ENCODE results near the gene NUBPL.
"Not testable (repeated sequence)": the region's sequence is repeated elsewhere in the genome, so short reads cannot be mapped to it uniquely, and the experiment has no call there.

Gene NUBPL

DNA sequence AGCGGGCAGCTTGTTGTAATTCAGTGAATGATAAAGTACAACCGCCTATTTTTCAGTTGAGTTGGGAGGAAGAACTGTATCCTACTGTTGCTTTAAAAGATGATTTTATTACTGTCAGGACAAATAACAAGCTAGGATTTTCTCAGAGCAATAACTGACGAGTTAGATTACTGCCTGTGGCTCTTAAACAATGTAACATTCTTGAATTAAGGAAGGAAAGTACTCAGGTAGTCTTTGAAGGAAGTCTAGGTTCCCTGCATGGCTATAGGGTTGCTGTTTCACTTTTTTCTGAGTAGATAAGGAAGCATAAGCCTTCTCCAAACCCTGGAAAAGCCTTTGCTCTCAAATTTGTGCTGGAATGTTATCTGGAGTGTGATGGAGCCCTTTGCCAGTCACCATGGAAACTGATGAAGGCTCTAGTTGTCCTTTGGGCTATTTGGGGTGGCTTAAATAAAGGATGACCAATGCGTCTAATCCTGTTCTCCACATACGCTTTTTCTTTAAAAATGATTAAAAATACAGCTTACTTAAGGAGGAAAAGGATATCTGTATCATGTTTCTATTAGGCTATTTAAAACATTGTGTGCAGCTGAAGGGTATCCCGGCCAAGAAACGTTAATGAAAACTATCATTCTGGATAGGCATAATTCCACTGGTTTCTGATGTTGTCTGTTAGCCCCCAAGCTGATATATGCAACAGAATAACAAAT, 17.7 kb downstream of the NUBPL start:
- no peak for DNase-seq

DNA sequence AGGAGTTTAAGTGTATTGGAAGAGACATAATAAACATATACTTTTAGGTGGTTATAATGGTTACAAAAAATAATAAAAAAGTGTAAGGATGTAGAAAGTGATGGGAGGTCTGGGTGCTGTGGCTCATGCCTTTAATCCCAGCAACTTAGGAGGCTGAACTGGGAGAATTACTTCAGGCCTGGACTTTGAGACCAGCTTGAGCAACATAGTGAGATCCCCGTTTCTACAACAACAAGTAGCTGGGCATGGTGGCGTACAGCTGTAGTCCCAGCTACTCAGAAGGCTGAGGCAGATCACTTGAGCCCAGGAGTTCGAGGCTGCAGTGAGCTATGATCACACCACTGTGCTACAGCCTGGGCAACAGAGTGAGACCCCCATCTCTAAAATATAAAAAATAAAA, 19.0 kb downstream of the NUBPL start:
- no peak for DNase-seq

- DNase-seq: no peak
Measured at GRCh38 chr14:31582286-31582691, 21.1 kb downstream of the NUBPL start.

GRCh38 chr14:31582836-31583452, 21.7 kb downstream of the NUBPL start:
- DNase-seq: no peak

GRCh38 chr14:31590206-31590605, 29.0 kb downstream of the NUBPL start:
- no peak for DNase-seq

DNA sequence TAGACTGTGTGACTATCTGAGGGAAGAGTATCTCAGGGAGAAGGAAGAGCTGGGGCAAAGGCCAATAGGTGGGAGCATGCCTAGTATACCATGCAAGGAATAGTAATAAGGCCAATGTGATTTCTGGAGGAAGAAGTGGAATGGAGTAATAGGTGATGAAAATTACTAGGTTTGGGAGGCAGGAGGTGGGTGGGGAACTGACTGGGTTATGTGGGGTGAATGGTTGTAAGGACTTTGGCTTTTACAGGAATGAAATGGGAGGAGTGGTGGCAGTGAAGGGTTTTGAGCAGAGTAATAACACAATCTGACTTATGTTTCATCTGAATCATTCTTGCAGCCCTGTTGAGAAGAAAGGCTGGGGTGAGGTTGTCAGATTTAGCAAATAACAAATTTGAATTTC, 30.9 kb downstream of the NUBPL start:
- DNase-seq: no peak

GRCh38 chr14:31592631-31593030, 31.4 kb downstream of the NUBPL start:
- no peak for DNase-seq

DNA sequence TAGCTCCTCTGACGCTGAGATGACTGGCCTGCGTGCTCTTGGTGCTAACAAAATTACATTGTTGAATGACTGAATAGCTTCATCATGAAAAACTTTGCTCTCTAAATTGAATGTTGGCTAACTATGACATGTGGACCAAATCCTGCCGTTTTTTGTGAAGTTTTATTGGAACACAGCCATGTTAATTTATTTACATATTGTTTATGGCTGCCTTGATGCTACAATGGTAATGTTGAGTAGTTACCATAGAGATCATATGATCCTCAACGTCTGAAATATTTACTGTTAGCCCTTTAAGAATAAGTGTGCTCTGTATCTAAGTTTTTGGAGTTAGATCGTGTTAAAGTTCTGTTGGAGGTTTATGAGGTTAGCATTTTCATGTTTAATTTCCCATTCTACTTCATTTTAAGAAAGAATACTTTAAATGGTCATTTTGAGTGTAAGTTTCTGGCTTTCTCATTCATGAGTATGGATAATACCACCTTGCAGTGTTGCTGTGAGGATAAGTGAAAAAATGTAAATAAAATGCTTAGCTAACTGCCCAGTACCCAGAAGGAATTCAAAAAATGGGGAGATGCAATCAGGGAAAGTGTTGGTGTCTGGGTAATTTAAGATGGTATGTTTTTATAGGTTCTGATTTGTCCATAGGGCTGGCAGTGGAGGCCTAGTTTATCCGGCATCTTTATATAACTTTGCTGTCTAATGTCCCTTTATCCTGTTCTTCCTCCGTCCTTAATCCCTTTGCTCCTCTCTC, 35.3 kb downstream of the NUBPL start:
- no peak for DNase-seq

DNA sequence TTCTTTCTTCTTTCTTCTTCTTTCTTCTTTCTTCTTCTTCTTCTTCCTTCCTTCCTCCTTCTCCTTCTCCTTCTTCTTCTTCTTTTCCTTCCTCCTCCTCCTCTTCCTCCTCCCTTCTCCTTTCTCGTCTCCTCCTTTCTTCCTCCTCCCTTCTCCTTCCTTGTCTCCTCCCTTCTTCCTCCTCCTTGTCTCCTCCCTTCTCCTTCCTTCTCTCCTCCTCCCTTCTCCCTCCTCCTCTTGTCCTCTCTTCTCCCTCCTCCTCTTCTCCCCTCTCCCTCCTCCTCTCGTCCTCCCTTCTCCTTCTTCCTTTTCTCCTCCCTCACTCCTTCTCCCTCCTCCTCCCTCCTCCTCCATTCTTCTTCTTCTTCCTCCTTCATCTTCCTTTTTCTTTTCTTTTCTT, 44.5 kb downstream of the NUBPL start:
- DNase-seq: no peak

DNA sequence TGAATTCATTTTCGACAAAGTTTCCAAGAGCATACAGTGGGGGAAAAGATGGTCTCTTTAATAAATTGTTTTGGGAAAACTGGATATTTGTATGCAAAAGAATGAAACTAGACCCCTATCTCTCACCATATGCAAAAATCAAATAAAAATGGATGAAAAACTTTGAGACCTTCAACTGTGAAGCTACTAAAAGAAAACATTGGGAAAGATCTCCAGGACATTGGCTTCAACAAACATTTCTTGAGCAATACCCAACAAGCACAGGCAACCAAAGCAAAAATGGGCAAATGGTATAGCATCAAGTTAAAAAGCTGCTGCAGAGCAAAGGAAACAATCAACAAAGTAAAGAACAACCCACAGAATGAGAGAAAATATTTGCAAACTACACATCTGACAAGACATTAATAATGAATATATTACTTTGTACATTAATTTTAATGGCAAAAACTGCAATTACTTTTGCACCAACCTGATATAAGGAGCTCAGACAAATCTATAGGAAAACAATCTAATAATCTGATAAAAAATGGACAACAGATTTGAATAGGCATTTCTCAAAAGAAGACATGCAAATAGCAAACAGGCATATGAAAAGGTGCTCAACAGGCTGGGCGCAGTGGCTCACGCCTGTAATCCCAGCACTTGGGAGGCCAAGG, 50.7 kb downstream of the NUBPL start:
- DNase-seq: no peak

GRCh38 chr14:31613188-31613587, 52.0 kb downstream of the NUBPL start:
- DNase-seq: no peak

GRCh38 chr14:31618884-31619283, 57.7 kb downstream of the NUBPL start:
- DNase-seq: not testable (repeated sequence)

GRCh38 chr14:31619440-31619839, 58.2 kb downstream of the NUBPL start:
- no peak for DNase-seq

GRCh38 chr14:31620898-31621297, 59.7 kb downstream of the NUBPL start:
- not testable (repeated sequence) for DNase-seq

DNA sequence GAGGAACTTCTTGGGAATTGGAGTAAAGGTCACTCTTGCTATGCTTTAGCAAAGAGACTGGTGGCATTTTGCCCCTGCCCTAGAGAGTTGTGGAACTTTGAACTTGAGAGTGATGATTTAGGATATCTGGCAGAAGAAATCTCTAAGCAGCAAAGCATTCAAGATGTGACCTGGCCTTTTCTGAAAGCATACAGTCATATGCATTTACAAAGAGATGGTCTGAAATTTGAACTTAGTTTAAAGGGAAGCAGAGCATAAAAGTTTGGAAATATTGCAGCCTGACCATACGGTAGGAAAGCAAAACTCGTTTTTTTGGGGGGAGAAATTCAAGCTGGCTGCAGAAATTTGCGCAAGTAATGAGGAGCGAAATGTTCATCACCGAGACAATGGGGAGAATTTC, 60.9 kb downstream of the NUBPL start:
- DNase-seq: no peak

- not testable (repeated sequence) for DNase-seq
Measured at GRCh38 chr14:31652900-31653299, 91.7 kb downstream of the NUBPL start.

DNA sequence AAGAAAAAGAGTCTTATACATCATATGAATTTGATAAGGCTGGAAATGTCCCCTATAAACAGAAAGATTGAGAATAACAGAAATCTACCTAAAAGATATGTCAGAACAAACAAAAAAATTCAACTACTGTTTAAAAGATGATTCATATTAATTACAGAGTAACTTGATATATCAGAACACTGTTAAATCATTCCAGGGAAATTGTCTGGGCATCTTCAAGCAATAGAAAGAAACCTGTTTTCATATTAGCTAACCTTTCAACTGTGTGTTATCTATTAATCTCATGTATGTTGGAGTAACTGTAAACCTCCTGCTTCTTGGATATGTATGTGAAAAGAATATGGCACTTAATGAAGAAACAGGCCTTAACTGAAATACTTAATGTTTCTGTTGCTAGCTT, 96.7 kb downstream of the NUBPL start:
- no peak for DNase-seq

DNA sequence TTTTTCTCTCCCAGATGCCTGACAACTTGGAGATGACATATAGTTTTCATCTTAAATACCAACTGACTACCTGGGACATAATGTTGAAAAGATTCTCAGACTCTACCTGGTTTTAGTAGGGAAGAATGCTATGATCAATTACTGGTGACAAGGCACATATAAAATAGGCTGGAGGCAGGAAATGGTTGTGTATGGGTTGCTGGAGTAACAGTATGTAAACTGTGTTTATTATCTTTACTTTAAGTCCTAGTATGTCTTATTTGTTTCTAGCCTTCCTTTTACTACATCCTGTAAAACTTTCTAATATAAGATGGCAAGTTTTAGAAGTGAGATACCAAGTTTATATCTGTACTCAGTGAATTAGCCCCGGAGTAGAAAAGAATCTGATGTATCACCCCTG, 98.1 kb downstream of the NUBPL start:
- DNase-seq: no peak

DNA sequence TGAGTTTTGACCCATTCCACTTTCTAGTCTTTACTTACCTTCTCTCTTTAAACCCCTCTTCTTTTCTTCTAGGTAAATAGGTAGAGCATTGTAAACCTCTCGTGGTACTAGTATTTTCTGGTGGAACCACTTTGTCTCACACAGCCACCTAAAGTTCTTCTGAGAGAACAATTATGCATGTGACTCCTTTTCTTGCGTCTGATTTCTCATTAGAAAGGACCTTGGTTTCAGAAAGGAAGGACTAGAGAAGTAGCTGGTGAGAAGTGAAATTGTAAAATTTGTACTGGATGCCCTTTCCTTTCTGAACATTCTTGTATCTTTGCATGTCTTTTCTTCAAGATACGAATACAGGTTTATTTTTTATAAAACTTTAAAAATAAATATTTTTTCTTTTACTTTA, 99.0 kb downstream of the NUBPL start:
- DNase-seq: no peak

DNA sequence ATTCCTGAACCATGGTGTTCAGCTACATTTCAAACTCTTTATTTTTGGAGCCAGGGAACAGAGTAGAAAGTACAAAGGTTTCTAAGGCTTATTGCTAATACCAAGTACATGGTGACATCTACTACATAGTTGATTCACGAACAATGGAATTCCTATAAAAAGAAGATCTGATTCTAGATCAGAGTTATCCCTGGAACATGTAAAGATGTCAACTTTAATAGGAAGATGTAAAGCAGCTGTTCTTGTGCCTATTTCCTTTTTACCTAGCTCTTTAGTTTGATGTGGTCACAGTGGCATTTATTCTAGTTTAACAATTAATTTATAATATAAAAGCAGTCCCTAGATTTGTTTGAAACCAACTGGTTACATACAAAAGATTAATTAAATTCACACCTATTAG, 99.5 kb downstream of the NUBPL start:
- no peak for DNase-seq

DNA sequence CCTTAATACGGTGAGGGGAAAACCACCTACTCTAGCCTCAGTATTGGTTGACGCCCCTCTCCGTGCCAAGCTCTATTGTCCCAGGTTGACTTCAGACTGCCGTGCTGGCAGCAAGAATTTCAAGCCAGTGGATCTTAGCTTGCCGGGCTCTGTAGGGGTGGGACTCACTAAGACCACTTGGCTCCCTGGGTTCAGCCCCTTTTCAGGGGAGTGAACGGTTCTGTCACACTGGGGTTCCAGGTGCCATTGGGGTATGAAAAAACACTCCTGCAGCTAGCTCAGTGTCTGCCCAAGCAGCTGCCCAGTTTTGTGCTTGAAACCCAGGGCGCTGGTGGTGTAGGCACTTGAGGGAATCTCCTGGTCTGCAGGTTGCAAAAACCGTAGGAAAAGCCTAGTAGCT, 107.1 kb downstream of the NUBPL start:
- DNase-seq: no peak

DNA sequence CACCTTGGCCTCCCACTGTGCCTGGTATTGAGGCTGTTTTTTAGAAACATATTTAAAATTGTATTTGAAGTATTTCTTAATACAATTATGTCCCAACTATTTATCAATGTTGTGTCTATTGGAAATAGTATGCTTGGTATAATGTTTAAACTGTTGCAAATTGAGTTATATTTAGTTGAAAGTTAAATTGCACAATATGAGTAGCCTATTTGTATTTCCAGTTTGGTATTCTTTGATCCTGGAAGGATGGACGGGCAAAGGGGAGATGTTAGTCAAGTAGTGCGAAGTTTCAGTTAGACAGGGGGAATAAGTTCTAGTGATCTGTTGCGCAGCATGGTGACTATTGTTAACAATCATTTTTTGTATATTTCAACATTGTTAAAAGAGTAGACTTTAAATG, 111.5 kb downstream of the NUBPL start:
- no peak for DNase-seq

GRCh38 chr14:31677052-31677451, 115.8 kb downstream of the NUBPL start:
- DNase-seq: no peak

DNA sequence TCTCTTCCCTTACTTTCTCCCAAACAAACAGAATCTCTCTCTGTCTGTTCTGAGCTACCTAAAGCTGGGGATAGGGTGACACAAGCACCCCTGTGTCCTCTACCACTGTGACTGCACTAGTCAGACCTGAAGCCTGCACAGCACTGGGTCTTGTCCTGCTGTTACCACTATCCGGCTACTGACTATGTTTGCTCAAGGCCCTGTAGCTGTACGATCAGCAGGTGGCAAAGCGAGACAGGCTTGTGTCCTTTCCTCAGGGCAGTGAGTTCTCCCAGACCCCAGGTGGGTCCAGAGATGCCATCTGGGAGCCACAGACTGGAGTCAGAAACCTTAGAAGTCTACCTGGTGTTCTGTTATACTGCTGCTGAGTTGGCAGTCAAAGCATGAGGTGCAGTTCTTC, 116.4 kb downstream of the NUBPL start:
- DNase-seq: no peak

All from activated effector memory CD4-positive, alpha-beta T cell treated with anti-CD3 and anti-CD28 coated beads, Interleukin-2, amount 50 U/mL, for 16 hours (primary cell).